Activated CD8-positive, alpha-beta memory T cell treated with anti-CD3 and anti-CD28 coated beads, Interleukin-2, amount 50 U/mL, for 4 hours (primary cell): Measurements from ENCODE around the gene BCAT1.
"Not testable (repeated sequence)": the region's sequence is repeated elsewhere in the genome, so short reads cannot be mapped to it uniquely, and the experiment has no call there.

ENCODE experiments used
- DNase-seq: peaks from one replicate; pipeline ENCODE4 v3.0.0-alpha.2; 2020

The BCAT1 gene

DNA sequence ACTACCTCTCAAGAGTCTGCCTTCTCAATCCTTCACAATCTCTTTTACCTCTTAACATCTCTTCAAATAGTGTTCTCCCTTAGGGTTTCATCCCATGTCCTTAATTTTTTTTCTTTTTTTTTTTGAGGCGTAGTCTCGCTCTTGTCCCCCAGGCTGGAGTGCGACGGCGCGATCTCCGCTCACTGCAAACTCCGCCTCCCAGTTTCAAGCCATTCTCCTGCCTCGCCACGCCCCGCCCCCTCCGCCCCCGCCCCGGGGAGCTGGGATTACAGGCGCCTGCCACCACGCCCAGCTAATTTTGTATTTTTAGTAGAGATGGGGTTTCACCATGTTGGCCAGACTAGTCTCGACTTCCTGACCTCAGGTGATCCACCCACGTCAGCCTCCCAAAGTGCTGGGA is 7.0 kb upstream of the BCAT1 start:
- no peak for DNase-seq

DNA sequence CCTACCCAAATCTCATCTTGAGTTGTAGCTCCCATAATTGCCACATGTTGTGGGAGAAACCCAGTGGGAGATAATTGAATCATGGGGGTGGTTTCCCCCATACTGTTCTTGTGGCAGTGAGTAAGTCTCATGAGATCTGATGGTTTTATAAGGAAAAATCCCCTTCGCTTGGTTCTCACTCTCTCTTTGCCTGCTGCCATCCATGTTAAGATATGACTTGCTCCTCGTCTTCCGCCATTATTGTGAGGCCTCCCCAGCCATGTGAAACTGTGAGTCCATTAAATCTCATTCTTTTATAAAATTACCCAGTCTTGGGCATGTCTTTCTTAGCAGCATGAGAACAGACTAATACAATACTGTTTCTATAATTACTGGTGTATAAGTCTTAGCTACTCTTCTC is 6.5 kb upstream of the BCAT1 start:
- no peak for DNase-seq

DNA sequence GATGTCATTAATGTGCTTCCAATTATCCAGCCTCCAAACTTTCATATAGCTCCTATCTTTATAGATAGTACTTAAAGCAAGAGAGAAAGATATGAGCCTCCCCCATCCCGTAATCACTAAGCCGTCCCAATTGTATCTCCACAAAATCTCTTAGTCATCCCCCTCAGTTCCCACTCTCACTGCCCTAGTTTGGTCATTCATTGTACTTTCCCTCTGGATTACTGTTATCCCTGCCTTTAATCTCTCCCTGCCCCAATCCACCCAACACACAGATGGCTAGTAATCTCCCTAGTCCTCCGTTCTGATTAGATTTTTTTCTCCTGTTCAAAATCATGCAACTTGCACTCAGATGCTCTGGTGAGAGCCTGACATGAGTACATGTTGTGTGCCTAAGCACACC is 5.4 kb upstream of the BCAT1 start:
- DNase-seq = no peak

GRCh38 chr12:24952389-24952788 is 3.5 kb upstream of the BCAT1 start:
- no peak for DNase-seq

- DNase-seq = no peak
Observed at GRCh38 chr12:24950231-24950834, 1.4 kb upstream of the BCAT1 start.

- DNase-seq = no peak
Observed at GRCh38 chr12:24948420-24948756, 513 bp downstream of the BCAT1 start.

GRCh38 chr12:24947541-24948419 is 1.1 kb downstream of the BCAT1 start:
- no peak for DNase-seq

DNA sequence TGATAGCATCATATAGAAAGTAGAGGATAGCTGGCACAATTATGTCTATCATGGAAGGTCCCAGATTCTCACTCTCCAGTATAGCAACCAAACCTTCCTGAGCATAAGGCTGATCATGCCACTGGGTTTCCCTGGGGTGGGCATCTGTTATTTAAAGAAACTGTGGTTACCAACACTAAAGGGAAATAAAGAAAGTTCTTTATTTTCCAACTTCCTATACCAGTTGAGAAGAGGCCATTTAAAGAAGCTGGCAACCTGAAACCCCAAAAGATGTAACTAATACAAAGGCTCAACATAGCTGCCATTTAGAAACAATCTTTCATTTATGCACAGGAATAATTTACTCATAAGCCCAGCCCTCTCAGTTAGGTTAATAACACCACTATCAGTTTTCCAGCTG is 3.1 kb downstream of the BCAT1 start:
- no peak for DNase-seq

GRCh38 chr12:24945039-24945438 is 3.9 kb downstream of the BCAT1 start:
- DNase-seq = no peak

- no peak for DNase-seq
Observed at GRCh38 chr12:24944601-24944975, 4.3 kb downstream of the BCAT1 start.

DNA sequence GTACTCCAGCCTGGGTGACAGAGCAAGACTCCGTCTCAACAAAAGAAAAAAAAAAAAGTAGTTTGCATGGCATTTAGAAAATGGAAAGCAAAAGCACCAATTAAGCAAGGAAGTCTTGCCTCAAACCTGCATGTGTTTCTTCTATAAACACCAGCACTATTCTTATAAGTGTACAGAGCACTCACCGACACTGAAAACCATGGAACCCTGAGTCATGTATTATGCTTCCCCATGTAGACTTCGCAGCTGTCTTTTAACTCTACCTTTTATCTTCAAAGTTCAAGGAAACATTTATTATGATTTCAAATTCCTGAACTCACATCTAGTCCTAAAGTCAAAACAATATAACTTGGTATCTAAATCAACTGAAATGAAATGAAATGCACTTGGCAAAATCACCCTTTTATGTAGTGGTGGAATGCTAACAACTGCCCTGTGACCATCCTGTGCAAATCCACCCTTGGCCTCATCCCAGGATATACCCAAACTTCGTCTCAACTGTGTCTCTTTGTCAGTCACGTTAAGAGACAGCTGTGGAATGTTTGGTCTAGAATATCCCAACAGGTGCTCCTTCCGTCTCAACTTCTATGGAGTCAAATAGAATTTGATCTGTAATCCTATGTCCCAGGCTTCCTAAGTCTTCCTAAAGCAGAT is 4.8 kb downstream of the BCAT1 start:
- no peak for DNase-seq

DNA sequence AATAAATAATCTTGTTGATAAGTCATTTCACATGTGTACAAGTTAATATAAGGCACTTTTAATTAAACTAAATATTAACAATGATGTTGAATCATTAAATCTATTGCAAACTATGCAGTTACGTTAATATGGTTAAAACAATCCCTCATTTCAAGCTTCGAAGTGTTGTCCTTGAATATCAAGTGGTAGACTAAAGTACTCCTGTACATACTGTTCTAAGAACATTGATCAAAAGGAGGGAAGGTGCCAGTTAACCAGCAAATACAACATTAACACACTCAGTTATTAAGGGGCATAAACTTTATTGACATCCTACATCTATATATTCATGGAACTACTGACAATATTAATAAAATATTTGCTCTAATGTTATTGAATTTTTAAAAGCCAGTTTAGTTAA is 8.7 kb downstream of the BCAT1 start:
- no peak for DNase-seq

DNA sequence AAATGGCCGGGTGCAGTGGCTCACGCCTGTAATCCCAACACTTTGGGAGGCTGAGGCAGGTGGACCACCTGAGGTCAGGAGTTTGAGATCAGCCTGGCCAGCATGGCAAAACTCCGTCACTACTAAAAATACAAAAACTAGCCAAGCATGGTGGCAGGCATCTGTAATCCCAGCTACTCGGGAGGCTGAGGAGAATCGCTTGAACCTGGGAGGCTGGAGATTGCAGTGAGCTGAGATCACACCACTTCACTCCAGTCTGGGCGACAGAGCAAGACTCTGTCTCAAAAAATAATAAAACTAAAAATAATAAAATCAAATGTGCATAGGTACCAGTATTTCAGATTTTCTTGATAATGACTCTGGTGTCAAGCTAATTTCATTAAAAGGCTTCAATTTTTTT is 9.3 kb downstream of the BCAT1 start:
- DNase-seq = not testable (repeated sequence)

- no peak for DNase-seq
Observed at GRCh38 chr12:24938341-24938740, 10.6 kb downstream of the BCAT1 start.

DNA sequence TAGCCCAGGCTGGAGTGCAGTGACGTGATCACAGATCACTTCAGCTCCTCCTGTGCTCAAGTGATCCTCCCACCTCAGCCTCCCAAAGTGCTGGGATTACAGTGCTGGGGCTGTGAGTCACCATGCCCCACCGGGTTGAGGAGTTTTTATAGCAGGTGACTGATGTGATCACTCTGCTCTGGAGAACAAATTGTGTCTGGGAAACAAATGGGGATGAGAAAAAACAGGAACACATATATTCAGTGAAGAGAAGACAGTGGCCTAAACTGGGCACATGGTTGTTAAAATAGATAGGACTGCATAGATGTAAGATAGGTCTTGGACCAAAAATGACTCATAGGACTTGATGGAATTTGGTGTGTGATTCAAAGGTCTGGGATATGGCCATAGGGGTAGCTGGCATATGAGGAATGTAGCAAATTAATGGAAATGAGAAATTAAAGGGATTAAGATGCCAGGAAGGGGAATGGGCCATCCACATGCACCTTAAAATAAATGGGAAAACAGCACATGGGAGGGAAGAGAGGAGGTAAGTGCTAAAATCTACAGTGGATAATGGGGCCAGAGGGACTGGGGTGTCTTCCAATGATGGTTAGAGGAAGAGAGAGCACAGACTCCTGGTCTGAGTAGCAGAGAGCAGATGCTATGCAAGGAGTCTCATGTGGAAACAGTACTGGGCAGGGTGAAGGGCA is 11.2 kb downstream of the BCAT1 start:
- no peak for DNase-seq

DNA sequence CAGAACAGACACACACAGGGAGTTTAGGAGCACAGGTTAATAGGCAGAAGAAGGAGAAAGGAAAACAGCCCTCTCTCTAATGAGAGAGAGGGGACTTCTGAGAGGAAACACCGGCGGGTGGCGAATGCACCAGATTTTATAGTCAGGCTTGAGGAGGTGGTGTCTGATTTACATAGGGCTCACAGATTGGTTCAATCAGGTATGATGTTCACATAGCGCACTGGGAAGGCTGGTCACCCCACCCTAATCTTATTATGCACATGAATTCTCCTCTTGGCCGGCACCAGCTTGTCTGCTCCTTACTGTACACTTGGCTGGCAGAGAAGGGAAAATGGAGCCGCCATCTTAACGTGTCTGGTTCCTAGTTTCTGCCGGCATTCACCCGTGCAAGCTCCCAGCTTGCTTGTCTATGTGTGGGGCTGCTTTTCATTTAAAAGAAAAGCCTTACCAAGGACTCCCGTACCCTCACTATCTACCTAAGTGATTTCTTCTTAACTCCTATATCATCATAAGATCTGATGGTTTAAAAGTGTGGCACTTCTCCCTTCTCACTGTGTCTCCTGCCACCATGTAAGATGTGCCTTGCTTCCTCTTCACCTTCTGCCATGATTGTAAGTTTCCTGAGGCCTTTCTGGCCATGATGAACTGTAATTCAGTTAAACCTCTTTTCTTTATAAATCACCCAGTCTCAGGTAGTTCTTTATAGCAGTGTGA is 15.1 kb downstream of the BCAT1 start:
- no peak for DNase-seq

DNA sequence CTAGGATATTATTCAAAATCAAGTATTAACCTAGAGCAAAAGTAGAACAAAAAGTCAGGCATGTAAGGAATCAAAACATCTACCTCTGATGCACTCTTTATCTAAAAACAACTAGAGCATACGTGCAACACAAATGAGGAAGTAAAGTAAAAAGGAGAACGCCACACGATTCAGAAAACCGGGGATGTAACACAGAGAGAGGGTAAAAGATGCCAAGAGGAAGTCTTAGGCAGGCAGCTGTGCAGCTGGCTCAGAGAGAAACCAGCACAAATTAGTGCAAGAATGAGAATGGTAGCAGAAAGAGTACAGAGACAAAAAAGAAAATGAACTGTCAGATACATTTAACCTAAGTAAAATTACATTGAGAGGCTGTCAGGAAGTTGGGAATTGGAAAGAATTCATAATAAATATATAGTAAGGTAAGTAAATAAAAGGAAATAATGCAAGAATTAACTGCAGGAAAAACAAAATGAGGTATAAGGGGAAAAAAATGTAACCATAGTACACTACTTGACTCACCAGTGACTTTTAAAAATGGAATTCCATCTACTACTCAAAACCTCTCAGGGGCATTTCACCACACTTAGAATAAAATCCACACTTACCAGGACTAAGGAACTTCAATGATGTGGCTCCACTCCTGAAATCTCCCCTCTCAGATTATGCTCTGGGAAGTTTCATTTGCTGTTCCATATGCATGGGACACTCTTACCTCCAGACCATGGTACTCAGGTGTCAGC is 17.1 kb downstream of the BCAT1 start:
- no peak for DNase-seq

DNA sequence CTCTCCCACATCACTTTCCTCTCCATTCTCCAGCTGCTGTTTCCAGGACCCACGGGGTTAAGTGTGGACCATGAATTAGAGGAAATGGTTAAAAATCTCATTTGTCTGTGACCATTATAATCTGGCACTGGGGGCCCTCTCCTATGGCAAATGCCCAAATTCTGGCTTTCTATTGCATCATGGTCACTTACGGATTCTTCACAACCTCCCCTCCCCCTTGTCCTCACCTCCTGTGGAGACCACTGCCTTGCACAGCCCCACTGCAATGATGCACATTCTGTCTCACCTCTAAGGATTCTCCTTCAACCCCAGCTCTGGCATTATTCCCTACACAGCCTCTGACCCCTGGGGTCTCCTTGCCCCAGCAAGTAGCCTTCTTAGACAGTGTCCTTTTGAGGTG is 18.9 kb downstream of the BCAT1 start:
- DNase-seq = no peak

DNA sequence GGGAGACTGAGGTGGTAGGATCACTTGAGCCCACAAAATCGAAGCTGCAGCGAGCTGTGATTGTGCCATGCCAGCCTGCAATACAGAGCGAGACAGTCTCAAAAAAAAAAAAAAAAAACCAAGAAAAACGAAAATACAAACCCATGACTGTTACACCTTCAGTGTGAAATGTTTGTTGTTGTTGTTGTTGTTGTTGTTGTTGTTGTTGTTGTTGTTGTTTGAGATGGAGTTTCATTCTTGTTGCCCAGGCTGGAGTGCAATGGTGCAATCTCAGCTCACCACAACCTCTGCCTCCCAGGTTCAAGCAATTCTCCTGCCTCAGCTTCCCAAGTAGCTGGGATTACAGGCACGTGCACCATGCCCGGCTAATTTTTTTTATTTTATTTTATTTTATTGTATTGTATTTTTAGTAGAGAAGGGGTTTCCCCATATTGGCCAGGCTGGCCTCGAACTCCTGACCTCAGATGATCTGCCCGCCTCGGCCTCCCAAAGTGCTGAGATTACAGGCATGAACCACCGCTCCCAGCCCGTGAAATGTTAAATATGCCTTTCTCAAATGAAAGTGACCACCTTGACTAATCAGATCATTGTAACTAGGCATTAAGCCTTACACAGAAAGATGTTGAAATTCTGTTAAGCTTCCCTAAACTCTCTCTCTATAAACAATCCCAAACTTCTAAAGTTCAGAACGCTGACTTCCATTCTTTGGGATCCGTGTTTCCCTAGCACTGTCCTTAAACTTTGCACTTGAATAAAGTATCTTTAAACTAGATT is 20.2 kb downstream of the BCAT1 start:
- DNase-seq = not testable (repeated sequence)

DNA sequence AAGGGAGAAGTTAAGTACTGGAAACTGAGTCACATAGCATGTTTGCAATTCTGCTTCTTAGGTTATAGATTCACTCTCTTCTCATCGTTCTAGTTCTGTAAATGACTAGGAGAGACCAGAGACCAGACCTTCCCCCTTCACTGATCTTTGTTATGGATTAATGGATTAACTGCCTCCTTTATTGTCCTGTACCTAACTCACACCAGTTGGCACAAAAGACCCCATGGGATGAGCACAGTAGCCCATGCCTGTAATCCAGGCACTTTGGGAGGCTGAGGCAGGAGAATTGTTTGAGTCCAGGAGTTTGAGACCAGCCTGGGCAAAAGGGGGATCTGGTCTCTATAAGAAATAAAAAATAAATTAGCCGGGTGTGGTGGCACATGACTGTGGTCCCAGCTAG is 20.8 kb downstream of the BCAT1 start:
- DNase-seq = no peak

DNA sequence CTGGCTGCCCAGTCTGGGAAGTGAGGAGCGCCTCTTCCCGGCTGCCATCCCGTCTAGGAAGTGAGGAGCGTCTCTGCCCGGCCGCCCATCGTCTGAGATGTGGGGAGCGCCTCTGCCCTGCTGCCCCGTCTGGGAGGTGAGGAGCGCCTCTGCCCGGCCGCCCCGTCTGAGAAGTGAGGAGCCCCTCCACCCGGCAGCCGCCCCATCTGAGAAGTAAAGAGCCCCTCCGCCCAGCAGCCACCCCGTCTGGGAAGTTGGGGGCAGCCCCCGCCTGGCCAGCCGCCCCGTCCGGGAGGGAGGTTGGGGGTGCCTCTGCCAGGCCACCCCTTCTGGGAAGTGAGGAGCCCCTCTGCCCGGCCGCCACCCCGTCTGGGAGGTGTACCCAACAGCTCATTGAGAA is 22.8 kb downstream of the BCAT1 start:
- not testable (repeated sequence) for DNase-seq
